ENCODE results near the gene ASB1.

DNA sequence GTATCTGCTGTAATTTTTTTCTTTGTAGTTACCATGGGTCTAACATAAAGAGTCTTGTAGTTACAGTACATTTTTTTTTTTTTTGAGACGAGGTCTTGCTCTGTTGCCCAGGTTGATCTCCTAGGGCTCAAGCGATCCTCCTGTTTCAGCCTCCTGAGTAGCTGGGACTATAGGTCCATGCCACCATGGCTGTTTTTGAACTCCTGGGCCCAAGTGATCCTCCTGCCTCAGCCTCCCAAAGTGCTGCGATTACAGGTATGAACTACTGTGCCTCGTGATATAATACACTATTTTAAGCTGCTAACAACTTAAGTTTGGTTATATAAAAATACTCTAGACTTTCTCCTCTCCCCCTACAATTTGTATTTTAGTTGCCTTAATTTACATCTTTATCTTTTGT lies 46.3 kb downstream of the ASB1 start:
- TF ChIP-seq, protein P1, sequence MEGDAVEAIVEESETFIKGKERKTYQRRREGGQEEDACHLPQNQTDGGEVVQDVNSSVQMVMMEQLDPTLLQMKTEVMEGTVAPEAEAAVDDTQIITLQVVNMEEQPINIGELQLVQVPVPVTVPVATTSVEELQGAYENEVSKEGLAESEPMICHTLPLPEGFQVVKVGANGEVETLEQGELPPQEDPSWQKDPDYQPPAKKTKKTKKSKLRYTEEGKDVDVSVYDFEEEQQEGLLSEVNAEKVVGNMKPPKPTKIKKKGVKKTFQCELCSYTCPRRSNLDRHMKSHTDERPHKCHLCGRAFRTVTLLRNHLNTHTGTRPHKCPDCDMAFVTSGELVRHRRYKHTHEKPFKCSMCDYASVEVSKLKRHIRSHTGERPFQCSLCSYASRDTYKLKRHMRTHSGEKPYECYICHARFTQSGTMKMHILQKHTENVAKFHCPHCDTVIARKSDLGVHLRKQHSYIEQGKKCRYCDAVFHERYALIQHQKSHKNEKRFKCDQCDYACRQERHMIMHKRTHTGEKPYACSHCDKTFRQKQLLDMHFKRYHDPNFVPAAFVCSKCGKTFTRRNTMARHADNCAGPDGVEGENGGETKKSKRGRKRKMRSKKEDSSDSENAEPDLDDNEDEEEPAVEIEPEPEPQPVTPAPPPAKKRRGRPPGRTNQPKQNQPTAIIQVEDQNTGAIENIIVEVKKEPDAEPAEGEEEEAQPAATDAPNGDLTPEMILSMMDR (IDR thresholded peaks at IDR 0.05) = no peak
- TF ChIP-seq POLR2A (IDR thresholded peaks at IDR 0.05) = no peak

All from body of pancreas (tissue), 4 donors.